Lung (tissue), 12 donors: ENCODE measurements around the gene SUGCT. TPM values are rescaled to one million over a fixed set of nuclear protein-coding genes. Genes with fewer than 3 reads are reported as not detected.

Experiments used
- ATAC-seq: fragments of 200-7000 bp; cut with Tn5 transposase; one replicate; pipeline ENCODE4 v1.9.1; 2020; ENCODE audit warnings: moderate number of reproducible peaks; ENCODE audit not compliant: insufficient read depth, low FRiP score
- DNase-seq, 3 donors: peaks; one replicate each; pipeline ENCODE4 v3.0.0-alpha.2; 2013 to 2017
- H3K27ac ChIP-seq, 2 donors: one replicate each; pipeline ENCODE4 v1.5.1; 2013; ENCODE audit warnings: mild to moderate bottlenecking in 2 of 2, moderate library complexity in 2 of 2, control low read depth in 1 of 2, inconsistent platforms in 1 of 2, low read depth in 1 of 2, low read length in 1 of 2
- H3K27me3 ChIP-seq, 3 donors: one replicate each; pipeline ENCODE4 v1.5.1; 2013; ENCODE audit warnings: low read length in 2 of 3; ENCODE audit not compliant: control insufficient read depth in 3 of 3, insufficient read depth in 3 of 3
- H3K36me3 ChIP-seq, 4 donors: one replicate each; pipeline ENCODE4 v1.5.1; 2013; ENCODE audit warnings: low read length in 4 of 4, mild to moderate bottlenecking in 1 of 4, moderate library complexity in 1 of 4; ENCODE audit not compliant: control insufficient read depth in 4 of 4, insufficient read depth in 4 of 4
- H3K4me1 ChIP-seq, 5 donors: one replicate each; pipeline ENCODE4 v1.5.1; 2013; ENCODE audit warnings: low read length in 5 of 5, mild to moderate bottlenecking in 2 of 5, moderate library complexity in 1 of 5; ENCODE audit not compliant: control insufficient read depth in 5 of 5, insufficient read depth in 5 of 5
- H3K4me3 ChIP-seq: one replicate; pipeline ENCODE4 v1.5.1; 2013; ENCODE audit warnings: mild to moderate bottlenecking, control low read depth, moderate library complexity
- H3K9ac ChIP-seq, 2 donors: one replicate each; pipeline ENCODE4 v1.5.1; 2013; ENCODE audit warnings: low read length in 2 of 2, control low read depth in 1 of 2; ENCODE audit not compliant: insufficient read depth in 1 of 2
- H3K9me3 ChIP-seq, 4 donors: one replicate each; pipeline ENCODE4 v1.5.1; 2013; ENCODE audit warnings: low read length in 3 of 4, mild to moderate bottlenecking in 1 of 4, moderate library complexity in 1 of 4; ENCODE audit not compliant: control insufficient read depth in 4 of 4, insufficient read depth in 3 of 4
- WGBS, 2 donors: extraction: QIAGEN DNeasy Blood & Tissue Kit; methylation state at CpG; one replicate each; pipeline ENCODE4 v1.1.7; 2013; 5-methylcytosine and 5-hydroxymethylcytosine counted together
- polyA plus RNA-seq, 2 donors: library from polyadenylated mRNA; stranded (reverse); fragments of 200-250 nt; gene quantifications; one replicate each; pipeline ENCODE4 v1.2.1, GENCODE V29; 2013
- total RNA-seq, 2 donors: library from RNA; depleted of rRNA in 1 of 2; stranded (reverse); fragments of >200 nt in 1 of 2; gene quantifications; one replicate each; pipeline ENCODE4 v1.2.1, GENCODE V29; 2014 to 2021
- TF ChIP-seq, protein P1 (sequence below): IDR thresholded peaks from 2 replicates; pipeline ENCODE4 v1.5.1; 2012; ENCODE audit warnings: mild to moderate bottlenecking; ENCODE audit errors: control extremely low read depth, extremely low read depth
- donor health status: control.
- donor health status: control.
- donor health status: Bipolar disorder and iron deficiency.
- donor health status: healthy.
- donor health status: DM: yes; HTN: yes; CAD: no.

Gene SUGCT
- total and polyA plus RNA-seq, 4 donors = 0.23 to 4.2 (median 1.8) TPM

DNA sequence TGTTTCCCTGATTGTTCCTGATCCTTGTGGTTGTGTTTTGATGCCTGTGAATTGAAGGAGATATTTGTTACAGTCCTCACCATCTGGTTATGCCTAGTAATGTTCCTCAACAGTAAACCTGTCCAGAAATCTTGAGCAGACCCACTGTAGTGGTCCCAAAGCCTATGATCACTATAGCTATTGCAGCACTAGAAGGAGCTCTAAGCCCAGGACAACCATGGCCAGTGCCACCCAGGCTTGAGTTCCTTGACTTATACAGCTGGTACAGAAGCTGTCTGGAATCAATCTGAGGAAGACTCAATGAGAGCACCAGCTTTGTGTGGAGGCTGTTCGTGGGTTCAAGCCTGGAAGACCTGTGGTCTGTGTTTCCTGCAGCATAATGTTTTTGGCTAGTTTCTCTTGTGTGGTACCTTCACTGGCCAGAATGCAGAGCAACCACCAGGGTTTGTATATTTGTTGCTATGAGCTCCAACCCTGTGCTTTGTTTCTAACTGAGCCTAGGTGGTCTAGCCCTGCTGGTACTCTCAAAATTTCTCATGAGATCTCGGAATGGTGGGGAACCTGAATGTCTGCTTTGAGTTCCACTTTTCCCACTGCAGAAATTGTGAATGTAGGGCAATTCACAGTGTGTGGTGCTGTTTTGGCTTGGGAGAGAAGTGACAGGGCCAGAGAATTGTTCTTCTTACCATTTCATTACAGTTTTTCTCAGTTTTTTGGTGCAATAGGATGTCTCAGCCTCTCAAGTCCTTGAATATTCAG is 355.2 kb downstream of the SUGCT start:
- no peak overlapping the region for H3K27ac ChIP-seq
- peaks cover 0 to 5% (median 0%) of the 10 kb centered on the region in 4 donors for H3K9me3 ChIP-seq
- H3K4me1 ChIP-seq = no peaks in the 10 kb centered on the region
- TF ChIP-seq, protein P1, sequence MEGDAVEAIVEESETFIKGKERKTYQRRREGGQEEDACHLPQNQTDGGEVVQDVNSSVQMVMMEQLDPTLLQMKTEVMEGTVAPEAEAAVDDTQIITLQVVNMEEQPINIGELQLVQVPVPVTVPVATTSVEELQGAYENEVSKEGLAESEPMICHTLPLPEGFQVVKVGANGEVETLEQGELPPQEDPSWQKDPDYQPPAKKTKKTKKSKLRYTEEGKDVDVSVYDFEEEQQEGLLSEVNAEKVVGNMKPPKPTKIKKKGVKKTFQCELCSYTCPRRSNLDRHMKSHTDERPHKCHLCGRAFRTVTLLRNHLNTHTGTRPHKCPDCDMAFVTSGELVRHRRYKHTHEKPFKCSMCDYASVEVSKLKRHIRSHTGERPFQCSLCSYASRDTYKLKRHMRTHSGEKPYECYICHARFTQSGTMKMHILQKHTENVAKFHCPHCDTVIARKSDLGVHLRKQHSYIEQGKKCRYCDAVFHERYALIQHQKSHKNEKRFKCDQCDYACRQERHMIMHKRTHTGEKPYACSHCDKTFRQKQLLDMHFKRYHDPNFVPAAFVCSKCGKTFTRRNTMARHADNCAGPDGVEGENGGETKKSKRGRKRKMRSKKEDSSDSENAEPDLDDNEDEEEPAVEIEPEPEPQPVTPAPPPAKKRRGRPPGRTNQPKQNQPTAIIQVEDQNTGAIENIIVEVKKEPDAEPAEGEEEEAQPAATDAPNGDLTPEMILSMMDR = no peak
- WGBS, 2 donors = 66 to 69% methylated on average over 2 of the region's 2 CpGs
- H3K27me3 ChIP-seq = no peaks in the 10 kb centered on the region
- H3K36me3 ChIP-seq = no peaks in the 10 kb centered on the region
- no peak overlapping the region for H3K4me3 ChIP-seq
- ATAC-seq = no peak
- no peak for DNase-seq
- no peak overlapping the region for H3K9ac ChIP-seq

GRCh38 chr7:40490603-40490924 is 355.8 kb downstream of the SUGCT start:
- TF ChIP-seq, protein P1 = no peak
- DNase-seq = no peak
- no peak overlapping the region for H3K9ac ChIP-seq
- H3K9me3 ChIP-seq = peaks cover 0 to 5% (median 0%) of the 10 kb centered on the region in 4 donors
- ATAC-seq = no peak
- no peaks in the 10 kb centered on the region for H3K36me3 ChIP-seq
- H3K4me3 ChIP-seq = no peak overlapping the region
- H3K4me1 ChIP-seq = no peaks in the 10 kb centered on the region
- H3K27ac ChIP-seq = no peak overlapping the region
- H3K27me3 ChIP-seq = no peaks in the 10 kb centered on the region

DNA sequence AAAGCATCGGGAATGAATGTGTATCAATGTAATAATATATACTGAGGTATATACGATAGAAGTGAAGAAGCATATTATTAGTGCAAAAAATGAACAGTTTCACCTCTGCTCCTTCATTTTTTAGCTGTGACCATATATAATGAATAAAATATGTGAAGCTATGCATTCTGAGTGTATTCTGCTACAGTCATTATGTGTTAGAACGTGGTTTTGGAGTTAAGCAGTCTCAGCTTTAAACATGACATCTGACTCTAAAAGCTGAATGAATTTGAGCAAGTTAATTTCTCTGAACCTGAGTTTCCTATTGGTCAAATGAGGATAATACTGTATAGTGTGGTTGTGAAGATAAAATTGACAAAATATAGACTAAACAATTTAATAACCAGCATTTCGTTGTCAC is 358.1 kb downstream of the SUGCT start:
- WGBS, 2 donors = 91 to 95% methylated on average over 4 of the region's 4 CpGs
- TF ChIP-seq, protein P1 = no peak
- ATAC-seq (no peak), DNase-seq (no peak)
- Histone ChIP-seq H3K27ac (no peak overlapping the region), H3K36me3 (no peaks in the 10 kb centered on the region), H3K9me3 (peaks cover 0 to 5% (median 0%) of the 10 kb centered on the region in 4 donors), H3K4me1 (no peaks in the 10 kb centered on the region), H3K4me3 (no peak overlapping the region), H3K27me3 (no peaks in the 10 kb centered on the region), H3K9ac (no peak overlapping the region)

- Histone ChIP-seq H3K9ac (no peak overlapping the region), H3K27ac (no peak overlapping the region), H3K9me3 (peaks cover 0 to 5% (median 0%) of the 10 kb centered on the region in 4 donors), H3K27me3 (no peaks in the 10 kb centered on the region), H3K4me3 (no peak overlapping the region), H3K4me1 (no peaks in the 10 kb centered on the region), H3K36me3 (no peaks in the 10 kb centered on the region)
- ATAC-seq (no peak), DNase-seq (no peak)
- 78 to 86% methylated on average over 5 of the region's 5 CpGs for WGBS, 2 donors
- TF ChIP-seq, protein P1 = no peak
Measured at GRCh38 chr7:40493609-40494051, 358.8 kb downstream of the SUGCT start.
